ENCODE measurements around the gene NXPH1. TPM values are rescaled to one million over a fixed set of nuclear protein-coding genes. Genes with fewer than 3 reads are reported as not detected.

Gene NXPH1
- total and polyA plus RNA-seq, 2 experiments from 2014 or later: not detected

- no peak for DNase-seq
- no peaks in the 10 kb centered on the region for H3K9me3 ChIP-seq (ENCODE audit: low read depth)
- no peaks in the 10 kb centered on the region for H3K27me3 ChIP-seq (replicated peaks; ENCODE audit: insufficient read depth)
- no peaks in the 10 kb centered on the region for H3F3A ChIP-seq (ENCODE audit: insufficient read depth)
- H3K4me3 ChIP-seq: no peak overlapping the region
- no peak overlapping the region for H3K27ac ChIP-seq
- H4K20me1 ChIP-seq (ENCODE audit: insufficient read depth): no peaks in the 10 kb centered on the region
- H3K4me1 ChIP-seq (ENCODE audit: insufficient read depth): no peaks in the 10 kb centered on the region
- H3K4me2 ChIP-seq (ENCODE audit: unreplicated experiment): no peak overlapping the region
- TF ChIP-seq EZH2phosphoT487 (IDR thresholded peaks at IDR 0.05; ENCODE audit: insufficient read depth, low read depth): no peak
- TF ChIP-seq EZH2 (IDR thresholded peaks at IDR 0.05; ENCODE audit: insufficient read depth, poor library complexity, severe bottlenecking): no peak
- no peaks in the 10 kb centered on the region for H3K79me2 ChIP-seq (ENCODE audit: insufficient read depth)
- no peak overlapping the region for H2AFZ ChIP-seq
- no peaks in the 10 kb centered on the region for H3K9me2 ChIP-seq (ENCODE audit: insufficient read depth)
- no peak overlapping the region for H3K9ac ChIP-seq
- in situ Hi-C loops (cut with MboI): no loop called here
- no peaks in the 10 kb centered on the region for H3K36me3 ChIP-seq (ENCODE audit: low read depth)
- 25 to 27% methylated on average over 3 of the region's 3 CpGs for WGBS, 2 experiments (ENCODE audit: low coverage in 1 of 2, low lambda C conversion rate in 2 of 2, missing lambda C conversion rate in 2 of 2)
Observed at GRCh38 chr7:8753355-8753754, 319.9 kb downstream of the NXPH1 start.

- Histone ChIP-seq H3K4me1 (ENCODE audit: insufficient read depth) (no peaks in the 10 kb centered on the region), H3K79me2 (ENCODE audit: insufficient read depth) (no peaks in the 10 kb centered on the region), H4K20me1 (ENCODE audit: insufficient read depth) (no peaks in the 10 kb centered on the region), H2AFZ (no peak overlapping the region), H3K4me2 (ENCODE audit: unreplicated experiment) (no peak overlapping the region), H3K9me2 (ENCODE audit: insufficient read depth) (no peaks in the 10 kb centered on the region), H3K27me3 (replicated peaks; ENCODE audit: insufficient read depth) (no peaks in the 10 kb centered on the region), H3K36me3 (ENCODE audit: low read depth) (no peaks in the 10 kb centered on the region), H3K9ac (no peak overlapping the region), H3K27ac (no peak overlapping the region), H3K9me3 (ENCODE audit: low read depth) (no peaks in the 10 kb centered on the region), H3F3A (ENCODE audit: insufficient read depth) (no peaks in the 10 kb centered on the region), H3K4me3 (no peak overlapping the region)
- in situ Hi-C loops (cut with MboI): no loop called here
- 4 to 13% methylated on average over 1 of the region's 1 CpG for WGBS, 2 experiments (ENCODE audit: low coverage in 1 of 2, low lambda C conversion rate in 2 of 2, missing lambda C conversion rate in 2 of 2)
- TF ChIP-seq EZH2phosphoT487 (IDR thresholded peaks at IDR 0.05; ENCODE audit: insufficient read depth, low read depth) (no peak), EZH2 (IDR thresholded peaks at IDR 0.05; ENCODE audit: insufficient read depth, poor library complexity, severe bottlenecking) (no peak)
- DNase-seq: no peak
Observed at GRCh38 chr7:8761731-8762130, 328.3 kb downstream of the NXPH1 start.

- Histone ChIP-seq H3K27me3 (replicated peaks; ENCODE audit: insufficient read depth) (no peaks in the 10 kb centered on the region), H3K4me3 (no peak overlapping the region), H3K9ac (no peak overlapping the region), H3K79me2 (ENCODE audit: insufficient read depth) (no peaks in the 10 kb centered on the region), H3K9me2 (ENCODE audit: insufficient read depth) (no peaks in the 10 kb centered on the region), H2AFZ (no peak overlapping the region), H3K4me1 (ENCODE audit: insufficient read depth) (no peaks in the 10 kb centered on the region), H3K36me3 (ENCODE audit: low read depth) (no peaks in the 10 kb centered on the region), H3K4me2 (ENCODE audit: unreplicated experiment) (no peak overlapping the region), H3K27ac (no peak overlapping the region), H3K9me3 (ENCODE audit: low read depth) (no peaks in the 10 kb centered on the region), H3F3A (ENCODE audit: insufficient read depth) (no peaks in the 10 kb centered on the region), H4K20me1 (ENCODE audit: insufficient read depth) (no peaks in the 10 kb centered on the region)
- in situ Hi-C loops (cut with MboI): no loop called here
- DNase-seq: no peak
- TF ChIP-seq EZH2 (IDR thresholded peaks at IDR 0.05; ENCODE audit: insufficient read depth, poor library complexity, severe bottlenecking) (no peak), EZH2phosphoT487 (IDR thresholded peaks at IDR 0.05; ENCODE audit: insufficient read depth, low read depth) (no peak)
- WGBS, 2 experiments (ENCODE audit: low coverage in 1 of 2, low lambda C conversion rate in 2 of 2, missing lambda C conversion rate in 2 of 2): 24 to 33% methylated on average over 9 of the region's 9 CpGs
Observed at GRCh38 chr7:8762803-8763202, 329.4 kb downstream of the NXPH1 start.

GRCh38 chr7:8765374-8765773, 332.0 kb downstream of the NXPH1 start:
- no peak overlapping the region for H3K27ac ChIP-seq
- H3K36me3 ChIP-seq (ENCODE audit: low read depth): no peaks in the 10 kb centered on the region
- no peaks in the 10 kb centered on the region for H3K9me2 ChIP-seq (ENCODE audit: insufficient read depth)
- H3K4me3 ChIP-seq: no peak overlapping the region
- no peak for TF ChIP-seq EZH2 (IDR thresholded peaks at IDR 0.05; ENCODE audit: insufficient read depth, poor library complexity, severe bottlenecking)
- no peak for TF ChIP-seq EZH2phosphoT487 (IDR thresholded peaks at IDR 0.05; ENCODE audit: insufficient read depth, low read depth)
- H3K27me3 ChIP-seq (replicated peaks; ENCODE audit: insufficient read depth): no peaks in the 10 kb centered on the region
- in situ Hi-C loops (cut with MboI): no loop called here
- 21 to 22% methylated on average over 3 of the region's 3 CpGs for WGBS, 2 experiments (ENCODE audit: low coverage in 1 of 2, low lambda C conversion rate in 2 of 2, missing lambda C conversion rate in 2 of 2)
- H3K4me1 ChIP-seq (ENCODE audit: insufficient read depth): no peaks in the 10 kb centered on the region
- no peak for DNase-seq
- H4K20me1 ChIP-seq (ENCODE audit: insufficient read depth): no peaks in the 10 kb centered on the region
- no peak overlapping the region for H3K9ac ChIP-seq
- H3K4me2 ChIP-seq (ENCODE audit: unreplicated experiment): no peak overlapping the region
- no peak overlapping the region for H2AFZ ChIP-seq
- H3K9me3 ChIP-seq (ENCODE audit: low read depth): no peaks in the 10 kb centered on the region
- no peaks in the 10 kb centered on the region for H3K79me2 ChIP-seq (ENCODE audit: insufficient read depth)
- no peaks in the 10 kb centered on the region for H3F3A ChIP-seq (ENCODE audit: insufficient read depth)

GRCh38 chr7:8773518-8773917, 340.1 kb downstream of the NXPH1 start:
- TF ChIP-seq EZH2 (IDR thresholded peaks at IDR 0.05; ENCODE audit: insufficient read depth, poor library complexity, severe bottlenecking): no peak
- no peak for TF ChIP-seq EZH2phosphoT487 (IDR thresholded peaks at IDR 0.05; ENCODE audit: insufficient read depth, low read depth)
- Histone ChIP-seq H3K79me2 (ENCODE audit: insufficient read depth) (no peaks in the 10 kb centered on the region), H3K36me3 (ENCODE audit: low read depth) (no peaks in the 10 kb centered on the region), H3F3A (ENCODE audit: insufficient read depth) (no peaks in the 10 kb centered on the region), H3K27ac (no peak overlapping the region), H3K9me3 (ENCODE audit: low read depth) (no peaks in the 10 kb centered on the region), H4K20me1 (ENCODE audit: insufficient read depth) (no peaks in the 10 kb centered on the region), H3K9me2 (ENCODE audit: insufficient read depth) (no peaks in the 10 kb centered on the region), H3K9ac (no peak overlapping the region), H3K4me3 (no peak overlapping the region), H2AFZ (no peak overlapping the region), H3K4me1 (ENCODE audit: insufficient read depth) (no peaks in the 10 kb centered on the region), H3K4me2 (ENCODE audit: unreplicated experiment) (no peak overlapping the region), H3K27me3 (replicated peaks; ENCODE audit: insufficient read depth) (no peaks in the 10 kb centered on the region)
- no peak for DNase-seq
- in situ Hi-C loops (cut with MboI): no loop called here
